ENCODE measurements around the gene ACACA. TPM values are rescaled to one million over a fixed set of nuclear protein-coding genes. Genes with fewer than 3 reads are reported as not detected.

The ACACA gene
- total and polyA plus RNA-seq, 2 donors (not counting 3 experiments of a cell fraction or from before 2014, with no cell fraction given) = 55.3 to 124 TPM

GRCh38 chr17:37309051-37309450 lies 97.6 kb downstream of the ACACA start:
- Histone ChIP-seq H2AFZ (ENCODE audit: low read depth, low read length) (no peak overlapping the region), H3K79me2 (ENCODE audit: control insufficient read depth, insufficient read depth, low read length) (peaks cover 49% of the 10 kb centered on the region), H3K4me1 (ENCODE audit: control insufficient read depth, extremely low read depth, insufficient read depth, low read length) (peaks cover 2% of the 10 kb centered on the region), H3K27me3 (ENCODE audit: control insufficient read depth in 2 of 2, insufficient read depth in 2 of 2, low read length in 2 of 2) (no peaks in the 10 kb centered on the region), H3K4me2 (ENCODE audit: insufficient read depth, low read length) (no peak overlapping the region), H3K4me3 (replicated peaks in 1 of 3; ENCODE audit: insufficient read depth in 1 of 3, low read depth in 1 of 3, low read length in 3 of 3) (no peak overlapping the region), H3K9ac (replicated peaks; ENCODE audit: extremely low read depth, insufficient read depth, low read length) (no peak overlapping the region), H4K20me1 (replicated peaks; ENCODE audit: control insufficient read depth, extremely low read depth, insufficient read depth, low read length) (peaks cover 2% of the 10 kb centered on the region), H3K9me3 (replicated peaks; ENCODE audit: control insufficient read depth, insufficient read depth, low read length) (no peaks in the 10 kb centered on the region), H3K9me1 (replicated peaks; ENCODE audit: control insufficient read depth, extremely low read depth, insufficient read depth, low read length) (peaks cover 3% of the 10 kb centered on the region), H3K36me3 (ENCODE audit: control insufficient read depth in 2 of 2, extremely low read depth in 1 of 2, insufficient read depth in 2 of 2, low read length in 2 of 2) (no peaks in the 10 kb centered on the region), H3K27ac (ENCODE audit: insufficient read depth, low read depth, low read length) (no peak overlapping the region)
- DNase-seq (ENCODE audit: low read depth, low spot score) (no peak), FAIRE-seq (no peak)
- TF ChIP-seq POLR2AphosphoS5 (IDR thresholded peaks at IDR 0.05; ENCODE audit: insufficient read depth, low read depth, low read length) (no peak), JUN (IDR thresholded peaks at IDR 0.05; ENCODE audit: borderline replicate concordance, insufficient read depth, insufficient read length, low read depth) (no peak), MYC (IDR thresholded peaks at IDR 0.05; ENCODE audit: low read depth, low read length) (no peak), EZH2 (IDR thresholded peaks at IDR 0.05; ENCODE audit: borderline replicate concordance, low read depth, low read length, severe bottlenecking) (no peak), POLR2A (IDR thresholded peaks at IDR 0.05; ENCODE audit: low read depth, low read length) (no peak), GATA2 (IDR thresholded peaks at IDR 0.05; ENCODE audit: insufficient read depth, insufficient read length, low read depth, low read length) (no peak), CTCF (IDR thresholded peaks at IDR 0.05; ENCODE audit: extremely low read depth in 1 of 2, insufficient read depth in 1 of 2, low read depth in 1 of 2, low read length in 2 of 2) (no peak), FOS (IDR thresholded peaks at IDR 0.05; ENCODE audit: borderline replicate concordance, insufficient read depth, low read length) (no peak)
- TF ChIP-seq, protein P1, sequence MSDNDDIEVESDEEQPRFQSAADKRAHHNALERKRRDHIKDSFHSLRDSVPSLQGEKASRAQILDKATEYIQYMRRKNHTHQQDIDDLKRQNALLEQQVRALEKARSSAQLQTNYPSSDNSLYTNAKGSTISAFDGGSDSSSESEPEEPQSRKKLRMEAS (IDR thresholded peaks at IDR 0.05; ENCODE audit: insufficient read depth, insufficient read length) = no peak
- intact Hi-C loops (cut with micrococcal nuclease) (no loop called here), dilution Hi-C loops (cut with MboI; ENCODE audit: extremely low pct_ligation_motif_present, low sequenced_read_pairs) (no loop called here)
- no TSS peak for BruUV-seq (replicated peaks)
- CTCF ChIA-PET = interaction anchor here (0.6 to 1.3 kb wide), 3 partner anchors 10 to 64 kb away, joined by 3 to 4 read pairs (median 3); no protein-coding TSS in a partner anchor
- POLR2A ChIA-PET = no interaction called here

All from endothelial cell of umbilical vein (primary cell).